ENCODE measurements around the gene LCN10.

GRCh38 chr9:136726118-136726517, 16.6 kb downstream of the LCN10 start:
- TF ChIP-seq, protein P1, sequence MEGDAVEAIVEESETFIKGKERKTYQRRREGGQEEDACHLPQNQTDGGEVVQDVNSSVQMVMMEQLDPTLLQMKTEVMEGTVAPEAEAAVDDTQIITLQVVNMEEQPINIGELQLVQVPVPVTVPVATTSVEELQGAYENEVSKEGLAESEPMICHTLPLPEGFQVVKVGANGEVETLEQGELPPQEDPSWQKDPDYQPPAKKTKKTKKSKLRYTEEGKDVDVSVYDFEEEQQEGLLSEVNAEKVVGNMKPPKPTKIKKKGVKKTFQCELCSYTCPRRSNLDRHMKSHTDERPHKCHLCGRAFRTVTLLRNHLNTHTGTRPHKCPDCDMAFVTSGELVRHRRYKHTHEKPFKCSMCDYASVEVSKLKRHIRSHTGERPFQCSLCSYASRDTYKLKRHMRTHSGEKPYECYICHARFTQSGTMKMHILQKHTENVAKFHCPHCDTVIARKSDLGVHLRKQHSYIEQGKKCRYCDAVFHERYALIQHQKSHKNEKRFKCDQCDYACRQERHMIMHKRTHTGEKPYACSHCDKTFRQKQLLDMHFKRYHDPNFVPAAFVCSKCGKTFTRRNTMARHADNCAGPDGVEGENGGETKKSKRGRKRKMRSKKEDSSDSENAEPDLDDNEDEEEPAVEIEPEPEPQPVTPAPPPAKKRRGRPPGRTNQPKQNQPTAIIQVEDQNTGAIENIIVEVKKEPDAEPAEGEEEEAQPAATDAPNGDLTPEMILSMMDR (IDR thresholded peaks at IDR 0.05; ENCODE audit: poor library complexity): no peak
- TF ChIP-seq EZH2phosphoT487 (IDR thresholded peaks at IDR 0.05; ENCODE audit: low read depth, severe bottlenecking, unreplicated experiment): no peak

All from hepatocyte (in vitro differentiated cells).